ENCODE data around the gene PPIP5K1.

The PPIP5K1 gene

DNA sequence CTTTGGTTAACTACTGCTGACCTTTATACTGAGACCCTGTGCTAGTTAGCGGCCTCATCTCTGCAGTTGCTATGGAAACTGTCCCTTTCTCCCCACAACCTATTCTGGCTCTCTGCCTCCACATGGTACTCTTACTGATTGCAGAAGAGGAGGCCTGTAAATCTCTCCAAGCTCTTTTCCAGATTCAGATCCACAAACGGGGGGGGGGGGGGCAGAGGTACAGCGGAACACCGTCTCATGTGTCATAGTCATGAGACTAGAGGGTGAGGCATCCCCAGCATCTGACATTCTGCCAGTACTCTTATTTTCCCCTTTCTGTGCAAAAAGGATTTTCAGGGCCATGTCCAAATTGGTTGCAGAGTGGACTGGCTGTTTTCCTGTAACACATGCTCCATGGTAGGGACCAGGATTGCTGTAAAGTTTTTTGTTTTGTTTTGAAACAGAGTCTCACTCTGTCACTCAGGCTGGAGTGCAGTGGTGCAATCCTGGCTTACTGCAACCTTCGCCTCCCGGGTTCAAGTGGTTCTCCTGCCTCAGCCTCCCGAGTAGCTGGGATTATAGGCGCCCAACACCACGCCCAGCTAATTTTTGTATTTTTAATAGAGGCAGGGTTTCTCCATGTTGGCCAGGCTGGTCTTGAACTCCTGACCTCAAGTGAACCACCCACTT lies 80.9 kb downstream of the PPIP5K1 start:
- ChIA-PET CTCF (no interaction called here), POLR2A (no interaction called here)
- Histone ChIP-seq H3K36me3 (ENCODE audit: control insufficient read depth in 2 of 2, insufficient read depth in 1 of 2, low read length in 2 of 2) (no peaks in the 10 kb centered on the region), H3K4me3 (ENCODE audit: low read depth, low read length) (no peak overlapping the region), H3K4me1 (ENCODE audit: control insufficient read depth, insufficient read depth, low read length) (peaks cover 7% of the 10 kb centered on the region), H3K9me3 (ENCODE audit: control insufficient read depth, insufficient read depth, low read depth, low read length) (no peaks in the 10 kb centered on the region), H3K27ac (ENCODE audit: extremely low read depth, low read depth, low read length) (no peak overlapping the region)
- TF ChIP-seq ZNF248 (tag by site-specific recombination; IDR thresholded peaks at IDR 0.05) (no peak), GFI1B (tag by site-specific recombination; IDR thresholded peaks at IDR 0.05) (no peak), ZFHX2 (tag by site-specific recombination; conservative IDR thresholded peaks at IDR 0.05) (peak; percentile 60), ZNF211 (tag by site-specific recombination; IDR thresholded peaks at IDR 0.05; ENCODE audit: low read depth) (no peak), RBAK (tag by site-specific recombination; IDR thresholded peaks at IDR 0.05) (no peak), MYNN (tag by site-specific recombination; IDR thresholded peaks at IDR 0.05; ENCODE audit: borderline replicate concordance) (0 out of 2 replicates have a peak, but pooled peaks have one; percentile 25), HOXD13 (CRISPR knock-in tag; IDR thresholded peaks at IDR 0.05; ENCODE audit: borderline replicate concordance) (no peak), ZNF391 (tag by site-specific recombination; IDR thresholded peaks at IDR 0.05; ENCODE audit: borderline replicate concordance, low read depth) (no peak), ZNF423 (tag by site-specific recombination; IDR thresholded peaks at IDR 0.05) (no peak), ZNF335 (tag by site-specific recombination; conservative IDR thresholded peaks at IDR 0.05) (peak; percentile 41; the same call in 1 of the 2 replicates)
- TF ChIP-seq, protein P1, sequence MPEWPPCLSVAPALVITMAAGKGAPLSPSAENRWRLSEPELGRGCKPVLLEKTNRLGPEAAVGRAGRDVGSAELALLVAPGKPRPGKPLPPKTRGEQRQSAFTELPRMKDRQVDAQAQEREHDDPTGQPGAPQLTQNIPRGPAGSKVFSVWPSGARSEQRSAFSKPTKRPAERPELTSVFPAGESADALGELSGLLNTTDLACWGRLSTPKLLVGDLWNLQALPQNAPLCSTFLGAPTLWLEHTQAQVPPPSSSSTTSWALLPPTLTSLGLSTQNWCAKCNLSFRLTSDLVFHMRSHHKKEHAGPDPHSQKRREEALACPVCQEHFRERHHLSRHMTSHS (tag by site-specific recombination; IDR thresholded peaks at IDR 0.05) = no peak
- TF ChIP-seq, protein P2, sequence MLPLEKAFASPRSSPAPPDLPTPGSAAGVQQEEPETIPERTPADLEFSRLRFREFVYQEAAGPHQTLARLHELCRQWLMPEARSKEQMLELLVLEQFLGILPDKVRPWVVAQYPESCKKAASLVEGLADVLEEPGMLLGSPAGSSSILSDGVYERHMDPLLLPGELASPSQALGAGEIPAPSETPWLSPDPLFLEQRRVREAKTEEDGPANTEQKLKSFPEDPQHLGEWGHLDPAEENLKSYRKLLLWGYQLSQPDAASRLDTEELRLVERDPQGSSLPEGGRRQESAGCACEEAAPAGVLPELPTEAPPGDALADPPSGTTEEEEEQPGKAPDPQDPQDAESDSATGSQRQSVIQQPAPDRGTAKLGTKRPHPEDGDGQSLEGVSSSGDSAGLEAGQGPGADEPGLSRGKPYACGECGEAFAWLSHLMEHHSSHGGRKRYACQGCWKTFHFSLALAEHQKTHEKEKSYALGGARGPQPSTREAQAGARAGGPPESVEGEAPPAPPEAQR (tag by site-specific recombination; IDR thresholded peaks at IDR 0.05) = no peak
- TF ChIP-seq, protein P3, sequence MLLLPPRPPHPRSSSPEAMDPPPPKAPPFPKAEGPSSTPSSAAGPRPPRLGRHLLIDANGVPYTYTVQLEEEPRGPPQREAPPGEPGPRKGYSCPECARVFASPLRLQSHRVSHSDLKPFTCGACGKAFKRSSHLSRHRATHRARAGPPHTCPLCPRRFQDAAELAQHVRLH (tag by site-specific recombination; IDR thresholded peaks at IDR 0.05) = no peak

DNA sequence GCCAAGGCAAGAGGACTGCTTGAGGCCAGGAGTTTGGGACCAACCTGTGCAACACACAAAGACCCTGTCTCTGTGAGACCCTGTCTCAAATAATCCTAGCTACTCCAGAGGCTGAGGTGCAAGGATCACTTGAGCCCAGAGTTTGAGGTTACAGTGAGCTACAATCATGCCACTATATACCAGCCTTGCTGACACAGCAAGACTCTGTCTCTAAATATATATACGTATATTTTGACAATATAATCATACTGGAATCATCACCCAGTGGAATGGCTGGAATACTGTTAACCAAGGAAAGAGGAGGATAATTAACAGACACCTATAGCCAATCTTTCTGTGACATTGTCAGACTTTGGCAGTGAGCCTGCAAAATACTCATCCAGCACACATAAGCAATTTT lies 81.6 kb downstream of the PPIP5K1 start:
- CTCF ChIA-PET = no interaction called here
- Histone ChIP-seq H3K36me3 (ENCODE audit: control insufficient read depth in 2 of 2, insufficient read depth in 1 of 2, low read length in 2 of 2) (no peaks in the 10 kb centered on the region), H3K4me1 (ENCODE audit: control insufficient read depth, insufficient read depth, low read length) (peaks cover 7% of the 10 kb centered on the region), H3K9me3 (ENCODE audit: control insufficient read depth, insufficient read depth, low read depth, low read length) (no peaks in the 10 kb centered on the region), H3K4me3 (ENCODE audit: low read depth, low read length) (no peak overlapping the region), H3K27ac (ENCODE audit: extremely low read depth, low read depth, low read length) (no peak overlapping the region)
- no peak for TF ChIP-seq ZBTB21 (tag by site-specific recombination; IDR thresholded peaks at IDR 0.05)
- TF ChIP-seq SCRT2 (tag by site-specific recombination; IDR thresholded peaks at IDR 0.05) = no peak
- TF ChIP-seq ZNF76 (tag by site-specific recombination; IDR thresholded peaks at IDR 0.05; ENCODE audit: borderline replicate concordance, low read depth) = no peak
- no peak for TF ChIP-seq ZBTB48 (tag by site-specific recombination; IDR thresholded peaks at IDR 0.05)
- TF ChIP-seq, protein P4, sequence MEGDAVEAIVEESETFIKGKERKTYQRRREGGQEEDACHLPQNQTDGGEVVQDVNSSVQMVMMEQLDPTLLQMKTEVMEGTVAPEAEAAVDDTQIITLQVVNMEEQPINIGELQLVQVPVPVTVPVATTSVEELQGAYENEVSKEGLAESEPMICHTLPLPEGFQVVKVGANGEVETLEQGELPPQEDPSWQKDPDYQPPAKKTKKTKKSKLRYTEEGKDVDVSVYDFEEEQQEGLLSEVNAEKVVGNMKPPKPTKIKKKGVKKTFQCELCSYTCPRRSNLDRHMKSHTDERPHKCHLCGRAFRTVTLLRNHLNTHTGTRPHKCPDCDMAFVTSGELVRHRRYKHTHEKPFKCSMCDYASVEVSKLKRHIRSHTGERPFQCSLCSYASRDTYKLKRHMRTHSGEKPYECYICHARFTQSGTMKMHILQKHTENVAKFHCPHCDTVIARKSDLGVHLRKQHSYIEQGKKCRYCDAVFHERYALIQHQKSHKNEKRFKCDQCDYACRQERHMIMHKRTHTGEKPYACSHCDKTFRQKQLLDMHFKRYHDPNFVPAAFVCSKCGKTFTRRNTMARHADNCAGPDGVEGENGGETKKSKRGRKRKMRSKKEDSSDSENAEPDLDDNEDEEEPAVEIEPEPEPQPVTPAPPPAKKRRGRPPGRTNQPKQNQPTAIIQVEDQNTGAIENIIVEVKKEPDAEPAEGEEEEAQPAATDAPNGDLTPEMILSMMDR (tag by site-specific recombination; IDR thresholded peaks at IDR 0.05) = no peak
- no peak for TF ChIP-seq ZNF677 (tag by site-specific recombination; IDR thresholded peaks at IDR 0.05)
- no peak for TF ChIP-seq ZNF184 (tag by site-specific recombination; IDR thresholded peaks at IDR 0.05)
- no peak for TF ChIP-seq ZBTB20 (tag by site-specific recombination; IDR thresholded peaks at IDR 0.05)
- no peak for TF ChIP-seq ZFP41 (tag by site-specific recombination; IDR thresholded peaks at IDR 0.05; ENCODE audit: borderline replicate concordance)
- POLR2A ChIA-PET = no interaction called here

All from HEK293 (cell line).